ENCODE results near the gene SESN3.

The SESN3 gene

DNA sequence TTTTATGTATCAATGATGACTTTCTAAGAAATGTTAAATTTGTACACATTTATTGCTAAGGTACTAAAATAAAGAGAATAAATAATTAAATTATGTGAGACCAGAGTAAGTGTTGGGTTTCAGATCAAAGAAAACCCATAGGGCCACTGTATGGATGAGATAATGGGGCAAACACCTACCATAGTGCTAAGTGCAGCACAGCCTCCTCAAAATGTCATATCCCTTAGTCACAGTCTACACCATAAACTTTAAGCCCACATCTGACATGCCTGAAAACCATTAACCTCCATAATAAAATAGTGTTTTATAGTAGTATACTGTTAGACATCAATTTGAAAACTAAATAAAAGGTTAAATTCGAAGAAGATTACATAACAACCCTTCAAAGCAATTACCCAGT lies 37.5 kb downstream of the SESN3 start:
- TF ChIP-seq, protein P1, sequence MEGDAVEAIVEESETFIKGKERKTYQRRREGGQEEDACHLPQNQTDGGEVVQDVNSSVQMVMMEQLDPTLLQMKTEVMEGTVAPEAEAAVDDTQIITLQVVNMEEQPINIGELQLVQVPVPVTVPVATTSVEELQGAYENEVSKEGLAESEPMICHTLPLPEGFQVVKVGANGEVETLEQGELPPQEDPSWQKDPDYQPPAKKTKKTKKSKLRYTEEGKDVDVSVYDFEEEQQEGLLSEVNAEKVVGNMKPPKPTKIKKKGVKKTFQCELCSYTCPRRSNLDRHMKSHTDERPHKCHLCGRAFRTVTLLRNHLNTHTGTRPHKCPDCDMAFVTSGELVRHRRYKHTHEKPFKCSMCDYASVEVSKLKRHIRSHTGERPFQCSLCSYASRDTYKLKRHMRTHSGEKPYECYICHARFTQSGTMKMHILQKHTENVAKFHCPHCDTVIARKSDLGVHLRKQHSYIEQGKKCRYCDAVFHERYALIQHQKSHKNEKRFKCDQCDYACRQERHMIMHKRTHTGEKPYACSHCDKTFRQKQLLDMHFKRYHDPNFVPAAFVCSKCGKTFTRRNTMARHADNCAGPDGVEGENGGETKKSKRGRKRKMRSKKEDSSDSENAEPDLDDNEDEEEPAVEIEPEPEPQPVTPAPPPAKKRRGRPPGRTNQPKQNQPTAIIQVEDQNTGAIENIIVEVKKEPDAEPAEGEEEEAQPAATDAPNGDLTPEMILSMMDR (IDR thresholded peaks at IDR 0.05; ENCODE audit: insufficient read depth, low read length, poor library complexity, severe bottlenecking), result no peak
- Histone ChIP-seq H3K4me3 (replicated peaks; ENCODE audit: low read depth, low read length) (no peak overlapping the region), H3K27me3 (replicated peaks; ENCODE audit: control insufficient read depth, insufficient read depth, low read length) (no peaks in the 10 kb centered on the region), H3K36me3 (ENCODE audit: control insufficient read depth, insufficient read depth, low read length) (no peaks in the 10 kb centered on the region)
- DNase-seq (ENCODE audit: extremely low read depth, insufficient read length), result no peak

DNA sequence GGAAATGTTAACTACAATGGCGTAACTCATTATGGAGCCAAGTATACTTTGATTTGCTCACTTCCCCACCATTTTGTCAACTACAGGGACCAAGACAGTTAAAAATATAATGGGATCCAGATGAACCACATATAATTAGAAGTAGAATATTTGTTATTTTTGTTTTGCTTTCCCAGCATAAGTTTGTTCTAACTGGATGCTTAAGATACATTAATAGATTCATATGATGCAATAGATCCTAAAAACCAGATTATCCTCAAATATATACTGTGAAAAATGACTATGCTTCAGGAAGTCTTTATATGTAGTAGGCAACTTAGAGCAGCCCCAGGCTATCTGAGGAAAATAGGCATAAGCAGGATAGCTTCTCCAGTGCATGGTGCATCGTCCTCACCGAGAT lies 38.3 kb downstream of the SESN3 start:
- no peaks in the 10 kb centered on the region for H3K27me3 ChIP-seq (replicated peaks; ENCODE audit: control insufficient read depth, insufficient read depth, low read length)
- no peak overlapping the region for H3K4me3 ChIP-seq (replicated peaks; ENCODE audit: low read depth, low read length)
- no peaks in the 10 kb centered on the region for H3K36me3 ChIP-seq (ENCODE audit: control insufficient read depth, insufficient read depth, low read length)
- TF ChIP-seq, protein P1 (IDR thresholded peaks at IDR 0.05; ENCODE audit: insufficient read depth, low read length, poor library complexity, severe bottlenecking), result no peak
- no peak for DNase-seq (ENCODE audit: extremely low read depth, insufficient read length)

DNA sequence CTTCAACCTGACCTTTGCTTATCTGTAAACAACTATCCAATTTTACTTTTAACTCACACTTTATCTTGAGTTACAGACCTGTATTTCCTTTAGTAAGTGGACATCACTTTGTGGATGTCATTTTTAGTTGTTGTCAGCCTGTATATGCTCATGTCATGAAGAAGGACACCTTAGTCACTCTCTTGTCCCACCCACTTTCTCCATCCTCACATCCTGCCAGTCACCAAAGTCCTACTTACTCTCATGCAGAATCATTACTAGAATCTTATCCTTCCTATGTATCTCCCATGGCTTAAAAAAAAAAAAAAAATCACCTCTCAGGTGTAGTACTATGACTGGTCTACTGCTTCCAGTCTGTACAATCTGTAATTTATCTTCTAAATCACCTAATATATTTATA lies 43.3 kb downstream of the SESN3 start:
- no peaks in the 10 kb centered on the region for H3K27me3 ChIP-seq (replicated peaks; ENCODE audit: control insufficient read depth, insufficient read depth, low read length)
- TF ChIP-seq, protein P1 (IDR thresholded peaks at IDR 0.05; ENCODE audit: insufficient read depth, low read length, poor library complexity, severe bottlenecking), result no peak
- H3K36me3 ChIP-seq (ENCODE audit: control insufficient read depth, insufficient read depth, low read length), result no peaks in the 10 kb centered on the region
- no peak overlapping the region for H3K4me3 ChIP-seq (replicated peaks; ENCODE audit: low read depth, low read length)
- no peak for DNase-seq (ENCODE audit: extremely low read depth, insufficient read length)

GRCh38 chr11:95182397-95182796 lies 48.6 kb downstream of the SESN3 start:
- DNase-seq (ENCODE audit: extremely low read depth, insufficient read length), result no peak
- Histone ChIP-seq H3K4me3 (replicated peaks; ENCODE audit: low read depth, low read length) (no peak overlapping the region), H3K27me3 (replicated peaks; ENCODE audit: control insufficient read depth, insufficient read depth, low read length) (no peaks in the 10 kb centered on the region), H3K36me3 (ENCODE audit: control insufficient read depth, insufficient read depth, low read length) (no peaks in the 10 kb centered on the region)
- TF ChIP-seq, protein P1 (IDR thresholded peaks at IDR 0.05; ENCODE audit: insufficient read depth, low read length, poor library complexity, severe bottlenecking), result no peak

- no peak overlapping the region for H3K4me3 ChIP-seq (replicated peaks; ENCODE audit: low read depth, low read length)
- DNase-seq (ENCODE audit: extremely low read depth, insufficient read length), result no peak
- H3K27me3 ChIP-seq (replicated peaks; ENCODE audit: control insufficient read depth, insufficient read depth, low read length), result no peaks in the 10 kb centered on the region
- TF ChIP-seq, protein P1 (IDR thresholded peaks at IDR 0.05; ENCODE audit: insufficient read depth, low read length, poor library complexity, severe bottlenecking), result no peak
- H3K36me3 ChIP-seq (ENCODE audit: control insufficient read depth, insufficient read depth, low read length), result no peaks in the 10 kb centered on the region
Measured at GRCh38 chr11:95175818-95176380, 55.1 kb downstream of the SESN3 start.

- Histone ChIP-seq H3K4me3 (replicated peaks; ENCODE audit: low read depth, low read length) (no peak overlapping the region), H3K27me3 (replicated peaks; ENCODE audit: control insufficient read depth, insufficient read depth, low read length) (no peaks in the 10 kb centered on the region), H3K36me3 (ENCODE audit: control insufficient read depth, insufficient read depth, low read length) (no peaks in the 10 kb centered on the region)
- DNase-seq (ENCODE audit: extremely low read depth, insufficient read length), result no peak
- TF ChIP-seq, protein P1 (IDR thresholded peaks at IDR 0.05; ENCODE audit: insufficient read depth, low read length, poor library complexity, severe bottlenecking), result no peak
Measured at GRCh38 chr11:95170294-95170693, 60.7 kb downstream of the SESN3 start.
